PC-3 (cell line): ENCODE results near the gene VSIG8. TPM values are rescaled to one million over a fixed set of nuclear protein-coding genes. Genes with fewer than 3 reads are reported as not detected.
A peak's percentile ranks its signal among the peaks of the same experiment; 100 is the strongest.

Experiments
- ATAC-seq: fragments of 200-7000 bp; cut with Tn5 transposase; 2 replicates; pipeline ENCODE4 v1.9.1; 2020; ENCODE audit warnings: mild to moderate bottlenecking, moderate library complexity
- BruUV-seq: library from RNA; stranded (reverse); fragments of 400-500 nt; replicated peaks from 2 replicates; lab custom pipeline; 2021; lab: Mats Ljungman, UMichigan
- CTCF ChIA-PET: fragments of 300-600 bp; sonication (Branson Sonifier 250); formaldehyde crosslinking; loops from one replicate; lab custom pipeline; 2022; ENCODE audit warnings: antibody characterized with exemption; lab: Charles Lee
- POLR2A ChIA-PET: fragments of 300-600 bp; sonication (Branson Sonifier 250); formaldehyde crosslinking; loops from one replicate; lab custom pipeline; 2022; ENCODE audit warnings: antibody characterized with exemption; ENCODE audit not compliant: unreplicated experiment; lab: Charles Lee
- DNase-seq: peaks from one replicate; pipeline ENCODE4 v3.0.0-alpha.2; 2015
- H2AFZ ChIP-seq: fragments of 300-600 bp; sonication (generic); 2 replicates; pipeline ENCODE4 v1.6.0; 2016; ENCODE audit warnings: antibody characterized with exemption, low read length
- H3F3A ChIP-seq: fragments of 300-600 bp; sonication (generic); one replicate; pipeline ENCODE4 v1.6.0; 2017; ENCODE audit warnings: antibody characterized with exemption, low read length, control low read depth, mild to moderate bottlenecking; ENCODE audit not compliant: unreplicated experiment
- H3K27ac ChIP-seq: fragments of 300-600 bp; sonication (generic); 2 replicates; pipeline ENCODE4 v1.5.1; 2016; ENCODE audit warnings: mild to moderate bottlenecking, low read length
- H3K27me3 ChIP-seq: fragments of 300-600 bp; sonication (generic); 2 replicates; pipeline ENCODE4 v1.6.1; 2016; ENCODE audit warnings: low read length, mixed read lengths
- H3K36me3 ChIP-seq: fragments of 300-600 bp; sonication (generic); 2 replicates; pipeline ENCODE4 v1.6.1; 2016; ENCODE audit warnings: low read depth, mixed run types, low read length, mixed read lengths
- H3K4me1 ChIP-seq: fragments of 300-600 bp; sonication (generic); 2 replicates; pipeline ENCODE4 v1.5.1; 2016; ENCODE audit warnings: low read length; ENCODE audit not compliant: insufficient read depth
- H3K4me2 ChIP-seq: fragments of 300-600 bp; sonication (generic); 2 replicates; pipeline ENCODE4 v1.6.0; 2016; ENCODE audit warnings: low read length
- H3K4me3 ChIP-seq: fragments of 300-600 bp; sonication (generic); 2 replicates; pipeline ENCODE4 v1.5.1; 2016; ENCODE audit warnings: mild to moderate bottlenecking, low read length, mixed read lengths
- H3K79me2 ChIP-seq: fragments of 300-600 bp; sonication (generic); 2 replicates; pipeline ENCODE4 v1.6.1; 2017; ENCODE audit warnings: low read length, mixed read lengths
- H3K9ac ChIP-seq: fragments of 300-600 bp; sonication (generic); 2 replicates; pipeline ENCODE4 v1.6.0; 2016; ENCODE audit warnings: mild to moderate bottlenecking, low read length
- H3K9me2 ChIP-seq: fragments of 300-600 bp; sonication (generic); replicated peaks from 2 replicates; pipeline ENCODE4 v1.6.1; 2016; ENCODE audit warnings: mixed run types, low read length, mixed read lengths
- H3K9me3 ChIP-seq: fragments of 300-600 bp; sonication (generic); 2 replicates; pipeline ENCODE4 v1.6.1; 2016; ENCODE audit warnings: low read length, mixed read lengths
- H4K20me1 ChIP-seq: fragments of 300-600 bp; sonication (generic); 2 replicates; pipeline ENCODE4 v1.6.1; 2016; ENCODE audit warnings: low read length, mixed read lengths
- EZH2 ChIP-seq: fragments of 300-600 bp; sonication (generic); IDR thresholded peaks from one replicate; pipeline ENCODE4 v1.6.1; 2017; ENCODE audit warnings: antibody characterized with exemption, mild to moderate bottlenecking, low read length; ENCODE audit not compliant: unreplicated experiment
- EZH2phosphoT487 ChIP-seq: fragments of 300-600 bp; sonication (generic); IDR thresholded peaks from 2 replicates; pipeline ENCODE4 v1.6.1; 2018; ENCODE audit warnings: mild to moderate bottlenecking, antibody characterized with exemption, low read length, borderline replicate concordance
- intact Hi-C: fragments of 100-400 bp; cut with micrococcal nuclease; formaldehyde crosslinking; loops from 2 replicates; pipeline ENCODE4 v1.9.0; 2023
- total RNA-seq: library from RNA; depleted of rRNA; stranded (reverse); fragments of >200 nt; gene quantifications from 2 replicates; pipeline ENCODE4 v1.2.3, GENCODE V29; 2014
- TF ChIP-seq, protein P1 (sequence below): fragments of 300-600 bp; sonication (generic); conservative IDR thresholded peaks from 2 replicates; pipeline ENCODE4 v1.5.1; 2017; ENCODE audit warnings: antibody characterized with exemption, low read depth, mild to moderate bottlenecking, low read length

The VSIG8 gene
- total RNA-seq, 1 experiment from 2014 or later: 0.47 TPM

DNA sequence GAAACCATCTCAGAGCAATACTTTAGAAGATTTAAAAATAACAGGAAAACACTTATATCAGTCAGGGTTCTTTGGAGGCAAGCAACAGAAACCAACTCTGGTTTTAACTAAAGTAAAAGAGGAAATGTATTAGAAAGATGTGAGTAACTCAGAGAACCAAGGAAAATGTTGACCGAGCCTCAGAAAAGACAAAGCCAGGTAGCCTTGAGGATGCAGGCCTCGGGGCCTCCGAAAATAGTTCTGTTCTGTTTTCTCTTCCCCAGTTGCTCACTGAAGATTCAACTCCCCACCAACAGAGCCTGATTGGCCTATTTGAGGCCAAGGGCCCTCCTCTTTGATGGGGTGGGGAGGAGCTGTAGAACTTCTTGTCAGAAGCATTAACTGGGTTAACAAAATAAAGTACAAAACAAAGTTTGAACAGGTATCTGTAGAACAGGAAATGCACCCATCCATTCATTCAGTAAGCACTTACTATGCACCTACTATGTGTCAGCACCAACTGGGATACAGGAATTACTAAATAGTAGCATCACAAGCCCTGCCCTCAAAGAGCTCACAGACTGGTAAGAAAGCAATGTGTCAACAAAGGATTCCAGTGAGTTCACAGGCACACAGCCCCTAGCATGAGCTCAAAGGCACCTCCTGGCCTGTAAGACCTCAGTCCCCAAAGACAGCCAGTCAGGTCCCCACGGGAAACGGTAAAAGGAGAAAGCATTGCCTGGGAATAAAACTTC, 23.2 kb downstream of the VSIG8 start:
- no peak for ATAC-seq
- BruUV-seq: no TSS peak
- POLR2A ChIA-PET: no interaction called here

DNA sequence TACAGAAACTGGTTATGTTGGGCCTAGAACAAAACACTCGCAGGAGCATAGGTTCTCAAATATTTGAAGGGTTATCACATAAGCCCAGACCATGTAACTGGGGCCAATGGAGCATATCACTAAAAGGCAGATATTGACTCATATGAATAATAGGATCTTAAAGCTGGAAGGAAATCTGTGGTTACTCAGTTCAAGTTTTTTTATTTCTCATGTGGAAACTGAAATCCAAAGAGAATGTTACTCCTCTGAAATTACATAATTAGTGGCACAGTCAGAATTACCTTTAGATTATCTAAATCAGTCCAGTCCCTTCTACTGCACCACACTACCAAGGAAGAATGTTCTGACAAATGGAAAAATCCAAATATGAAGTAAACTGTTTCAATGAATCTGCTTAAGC, 23.7 kb downstream of the VSIG8 start:
- H4K20me1 ChIP-seq: no peaks in the 10 kb centered on the region
- no TSS peak for BruUV-seq
- H3K36me3 ChIP-seq: no peaks in the 10 kb centered on the region
- H3K9me3 ChIP-seq: no peaks in the 10 kb centered on the region
- no peaks in the 10 kb centered on the region for H3K27me3 ChIP-seq
- no peak overlapping the region for H3K4me2 ChIP-seq
- POLR2A ChIA-PET: no interaction called here
- 0 out of 2 replicates have a peak, but pooled peaks have one; percentile 14 for ATAC-seq
- CTCF ChIA-PET: interaction anchor here (0.7 kb wide), 1 partner anchor 169 kb away, joined by 3 read pairs; no protein-coding TSS in a partner anchor
- no peaks in the 10 kb centered on the region for H3F3A ChIP-seq
- DNase-seq: no peak
- no peaks in the 10 kb centered on the region for H3K79me2 ChIP-seq
- H3K9ac ChIP-seq: no peak overlapping the region
- H3K27ac ChIP-seq: no peak overlapping the region
- no peaks in the 10 kb centered on the region for H3K9me2 ChIP-seq
- H2AFZ ChIP-seq: no peak overlapping the region
- intact Hi-C loops: no loop called here
- no peak for TF ChIP-seq EZH2phosphoT487
- TF ChIP-seq, protein P1, sequence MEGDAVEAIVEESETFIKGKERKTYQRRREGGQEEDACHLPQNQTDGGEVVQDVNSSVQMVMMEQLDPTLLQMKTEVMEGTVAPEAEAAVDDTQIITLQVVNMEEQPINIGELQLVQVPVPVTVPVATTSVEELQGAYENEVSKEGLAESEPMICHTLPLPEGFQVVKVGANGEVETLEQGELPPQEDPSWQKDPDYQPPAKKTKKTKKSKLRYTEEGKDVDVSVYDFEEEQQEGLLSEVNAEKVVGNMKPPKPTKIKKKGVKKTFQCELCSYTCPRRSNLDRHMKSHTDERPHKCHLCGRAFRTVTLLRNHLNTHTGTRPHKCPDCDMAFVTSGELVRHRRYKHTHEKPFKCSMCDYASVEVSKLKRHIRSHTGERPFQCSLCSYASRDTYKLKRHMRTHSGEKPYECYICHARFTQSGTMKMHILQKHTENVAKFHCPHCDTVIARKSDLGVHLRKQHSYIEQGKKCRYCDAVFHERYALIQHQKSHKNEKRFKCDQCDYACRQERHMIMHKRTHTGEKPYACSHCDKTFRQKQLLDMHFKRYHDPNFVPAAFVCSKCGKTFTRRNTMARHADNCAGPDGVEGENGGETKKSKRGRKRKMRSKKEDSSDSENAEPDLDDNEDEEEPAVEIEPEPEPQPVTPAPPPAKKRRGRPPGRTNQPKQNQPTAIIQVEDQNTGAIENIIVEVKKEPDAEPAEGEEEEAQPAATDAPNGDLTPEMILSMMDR: no peak
- no peak for TF ChIP-seq EZH2
- peaks cover 23% of the 10 kb centered on the region for H3K4me1 ChIP-seq
- H3K4me3 ChIP-seq: no peak overlapping the region

More for the DNA sequence above, 23.2 kb downstream of the VSIG8 start:
- no peak overlapping the region for H2AFZ ChIP-seq
- H3K4me2 ChIP-seq: no peak overlapping the region
- no peaks in the 10 kb centered on the region for H3K27me3 ChIP-seq
- intact Hi-C loops: no loop called here
- no peak overlapping the region for H3K27ac ChIP-seq
- no peaks in the 10 kb centered on the region for H3K36me3 ChIP-seq
- CTCF ChIA-PET: no interaction called here
- TF ChIP-seq EZH2phosphoT487 (no peak), EZH2 (no peak)
- TF ChIP-seq, protein P1: no peak
- no peak for DNase-seq
- no peak overlapping the region for H3K4me3 ChIP-seq
- no peaks in the 10 kb centered on the region for H4K20me1 ChIP-seq
- no peak overlapping the region for H3K9ac ChIP-seq
- peaks cover 23% of the 10 kb centered on the region for H3K4me1 ChIP-seq
- no peaks in the 10 kb centered on the region for H3F3A ChIP-seq
- H3K9me2 ChIP-seq: no peaks in the 10 kb centered on the region
- H3K79me2 ChIP-seq: no peaks in the 10 kb centered on the region
- H3K9me3 ChIP-seq: no peaks in the 10 kb centered on the region
